Measurements from ENCODE around the gene WDFY1. TPM values are rescaled to one million over a fixed set of nuclear protein-coding genes. Genes with fewer than 3 reads are reported as not detected.
A peak's percentile ranks its signal among the peaks of the same experiment; 100 is the strongest.

The WDFY1 gene
- total and polyA plus RNA-seq, 4 donors: 36.4 to 87.3 (median 57.8) TPM

GRCh38 chr2:223979730-223980396 is 34.7 kb upstream of the WDFY1 start:
- Histone ChIP-seq H3K4me3 (ENCODE audit: low read depth, low read length) (no peak overlapping the region), H3K9me3 (ENCODE audit: control insufficient read depth, insufficient read depth, low read length) (no peaks in the 10 kb centered on the region), H3K27me3 (ENCODE audit: control insufficient read depth, insufficient read depth, low read length) (no peaks in the 10 kb centered on the region), H3K4me1 (ENCODE audit: control insufficient read depth, insufficient read depth, low read length) (no peaks in the 10 kb centered on the region), H3K27ac (ENCODE audit: low read depth, low read length) (no peak overlapping the region), H3K36me3 (ENCODE audit: control insufficient read depth, insufficient read depth, low read length) (peaks cover 8% of the 10 kb centered on the region)
- 100% methylated on average over 1 of the region's 2 CpGs for WGBS (ENCODE audit: insufficient coverage)
- DNase-seq (ENCODE audit: low read depth in 4 of 6, low spot score in 6 of 6): no peak

DNA sequence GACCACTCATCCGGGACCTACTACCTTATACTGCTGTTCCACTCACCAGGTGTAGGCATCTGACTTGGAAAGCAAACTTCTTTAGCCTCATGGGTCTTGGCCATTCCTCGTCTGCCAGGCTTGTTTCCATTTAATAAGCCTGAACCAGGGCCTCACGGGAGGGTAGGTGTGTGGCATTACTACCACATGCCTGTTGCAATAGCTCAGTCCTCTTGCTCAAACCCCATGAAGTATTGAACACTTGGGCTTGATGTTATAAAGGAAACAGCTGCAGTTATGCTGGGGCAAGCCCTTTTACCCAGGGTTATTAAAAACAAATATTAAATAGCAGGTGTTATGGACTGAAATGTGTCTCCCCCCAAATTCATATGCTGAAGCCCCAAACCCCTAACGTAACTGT is 33.3 kb upstream of the WDFY1 start:
- H3K36me3 ChIP-seq (ENCODE audit: control insufficient read depth, insufficient read depth, low read length): peaks cover 8% of the 10 kb centered on the region
- H3K4me1 ChIP-seq (ENCODE audit: control insufficient read depth, insufficient read depth, low read length): no peaks in the 10 kb centered on the region
- no peak for DNase-seq (ENCODE audit: low read depth in 4 of 6, low spot score in 6 of 6)
- no peak overlapping the region for H3K27ac ChIP-seq (ENCODE audit: low read depth, low read length)
- no peaks in the 10 kb centered on the region for H3K9me3 ChIP-seq (ENCODE audit: control insufficient read depth, insufficient read depth, low read length)
- H3K27me3 ChIP-seq (ENCODE audit: control insufficient read depth, insufficient read depth, low read length): no peaks in the 10 kb centered on the region
- 88% methylated on average over 2 of the region's 4 CpGs for WGBS (ENCODE audit: insufficient coverage)
- no peak overlapping the region for H3K4me3 ChIP-seq (ENCODE audit: low read depth, low read length)

- Histone ChIP-seq H3K4me3 (ENCODE audit: low read depth, low read length) (no peak overlapping the region), H3K27ac (ENCODE audit: low read depth, low read length) (no peak overlapping the region), H3K27me3 (ENCODE audit: control insufficient read depth, insufficient read depth, low read length) (no peaks in the 10 kb centered on the region), H3K36me3 (ENCODE audit: control insufficient read depth, insufficient read depth, low read length) (peaks cover 5% of the 10 kb centered on the region), H3K4me1 (ENCODE audit: control insufficient read depth, insufficient read depth, low read length) (no peaks in the 10 kb centered on the region), H3K9me3 (ENCODE audit: control insufficient read depth, insufficient read depth, low read length) (no peaks in the 10 kb centered on the region)
- DNase-seq (ENCODE audit: low read depth in 4 of 6, low spot score in 6 of 6): no peak
- WGBS (ENCODE audit: insufficient coverage): no CpG with 5 or more reads among the region's 3 CpGs
Measured at GRCh38 chr2:223976635-223977226, 31.6 kb upstream of the WDFY1 start.

DNA sequence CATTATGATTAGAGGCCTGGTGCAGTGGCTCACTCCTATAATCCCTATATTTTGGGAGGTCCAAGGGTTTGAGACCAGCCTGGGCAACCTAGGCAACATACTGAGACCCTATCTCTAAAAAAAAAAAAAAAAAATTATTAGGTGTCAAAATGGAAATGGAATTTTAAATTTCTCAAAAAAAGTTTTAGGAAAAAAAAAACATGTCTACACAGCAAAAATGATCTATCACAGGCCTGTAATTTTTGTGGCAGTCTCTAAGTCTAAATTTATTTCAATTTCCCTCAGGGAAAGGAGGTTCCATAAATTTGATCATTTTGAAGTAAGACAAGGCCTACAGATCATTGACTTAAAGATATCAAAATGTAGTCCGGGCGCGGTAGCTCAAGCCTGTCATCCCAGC is 28.5 kb upstream of the WDFY1 start:
- H3K4me1 ChIP-seq (ENCODE audit: control insufficient read depth, insufficient read depth, low read length): no peaks in the 10 kb centered on the region
- H3K9me3 ChIP-seq (ENCODE audit: control insufficient read depth, insufficient read depth, low read length): no peaks in the 10 kb centered on the region
- DNase-seq (ENCODE audit: low read depth in 4 of 6, low spot score in 6 of 6): no peak
- H3K27me3 ChIP-seq (ENCODE audit: control insufficient read depth, insufficient read depth, low read length): no peaks in the 10 kb centered on the region
- H3K4me3 ChIP-seq (ENCODE audit: low read depth, low read length): no peak overlapping the region
- WGBS (ENCODE audit: insufficient coverage): 94% methylated on average over 3 of the region's 3 CpGs
- H3K36me3 ChIP-seq (ENCODE audit: control insufficient read depth, insufficient read depth, low read length): peaks cover 5% of the 10 kb centered on the region
- no peak overlapping the region for H3K27ac ChIP-seq (ENCODE audit: low read depth, low read length)

GRCh38 chr2:223972656-223973102 is 27.5 kb upstream of the WDFY1 start:
- H3K9me3 ChIP-seq (ENCODE audit: control insufficient read depth, insufficient read depth, low read length): no peaks in the 10 kb centered on the region
- H3K27me3 ChIP-seq (ENCODE audit: control insufficient read depth, insufficient read depth, low read length): no peaks in the 10 kb centered on the region
- no peaks in the 10 kb centered on the region for H3K4me1 ChIP-seq (ENCODE audit: control insufficient read depth, insufficient read depth, low read length)
- peaks cover 4% of the 10 kb centered on the region for H3K36me3 ChIP-seq (ENCODE audit: control insufficient read depth, insufficient read depth, low read length)
- no peak overlapping the region for H3K27ac ChIP-seq (ENCODE audit: low read depth, low read length)
- no peak for DNase-seq (ENCODE audit: low read depth in 4 of 6, low spot score in 6 of 6)
- 73% methylated on average over 4 of the region's 7 CpGs for WGBS (ENCODE audit: insufficient coverage)
- no peak overlapping the region for H3K4me3 ChIP-seq (ENCODE audit: low read depth, low read length)

DNA sequence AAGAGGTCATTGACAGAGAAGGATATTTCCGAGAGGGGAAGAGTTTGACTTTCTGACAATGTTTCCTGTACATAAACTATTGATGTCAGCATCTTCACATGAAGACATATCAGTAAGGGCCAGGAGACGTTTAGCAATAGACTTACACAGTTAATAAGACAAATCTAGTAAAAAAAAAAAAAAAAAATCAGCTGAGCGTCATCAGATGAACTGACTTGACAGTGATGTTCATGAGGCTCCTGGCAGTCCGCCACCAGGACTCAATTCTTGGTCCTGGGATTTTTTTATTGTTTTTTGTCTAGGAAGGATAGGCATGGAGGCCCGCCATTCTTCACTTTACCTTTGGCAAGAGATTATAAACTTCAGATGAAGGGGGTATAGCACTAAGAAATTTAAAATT is 26.6 kb upstream of the WDFY1 start:
- H3K36me3 ChIP-seq (ENCODE audit: control insufficient read depth, insufficient read depth, low read length): peaks cover 11% of the 10 kb centered on the region
- DNase-seq (ENCODE audit: low read depth in 4 of 6, low spot score in 6 of 6): no peak
- H3K9me3 ChIP-seq (ENCODE audit: control insufficient read depth, insufficient read depth, low read length): no peaks in the 10 kb centered on the region
- H3K27me3 ChIP-seq (ENCODE audit: control insufficient read depth, insufficient read depth, low read length): no peaks in the 10 kb centered on the region
- no peak overlapping the region for H3K27ac ChIP-seq (ENCODE audit: low read depth, low read length)
- H3K4me1 ChIP-seq (ENCODE audit: control insufficient read depth, insufficient read depth, low read length): no peaks in the 10 kb centered on the region
- H3K4me3 ChIP-seq (ENCODE audit: low read depth, low read length): no peak overlapping the region
- 100% methylated on average over 1 of the region's 5 CpGs for WGBS (ENCODE audit: insufficient coverage)

DNA sequence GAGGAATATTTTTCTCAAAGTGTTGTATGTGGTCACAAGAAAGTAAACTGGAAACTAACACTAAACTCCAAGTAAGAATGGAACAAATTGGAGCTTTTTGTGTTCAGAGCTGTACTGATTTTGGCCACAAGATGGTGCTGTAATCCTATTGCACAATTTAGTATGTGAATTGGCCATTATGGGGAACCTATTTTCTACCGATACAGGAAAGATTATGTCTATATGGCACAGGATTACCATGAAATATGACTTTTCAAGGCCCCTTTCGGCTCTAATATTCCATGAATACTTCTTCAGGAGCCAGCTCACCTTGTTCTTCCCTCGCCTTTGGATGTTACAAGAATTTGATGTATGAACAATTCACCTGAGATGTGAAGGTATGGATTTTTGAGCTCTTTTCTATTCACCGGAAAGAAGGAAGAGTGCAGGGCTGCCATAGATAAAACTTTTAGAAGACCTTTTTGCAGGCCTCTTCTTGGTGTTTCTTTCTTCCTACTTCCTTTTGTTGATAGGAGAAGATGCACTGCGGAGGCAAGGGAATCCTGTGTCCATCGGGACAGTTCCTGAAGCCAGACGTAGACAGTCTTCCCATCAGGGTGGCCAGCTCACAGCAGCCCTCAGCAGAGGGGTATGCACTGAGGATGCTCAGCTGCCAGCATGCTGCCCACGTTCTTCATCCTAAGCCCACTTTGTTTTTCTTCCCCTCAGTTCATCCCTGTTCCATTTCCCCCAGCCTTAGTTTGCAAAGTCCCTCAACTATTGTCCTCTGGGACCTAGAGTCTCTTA is 25.4 kb upstream of the WDFY1 start:
- Histone ChIP-seq H3K9me3 (ENCODE audit: control insufficient read depth, insufficient read depth, low read length) (no peaks in the 10 kb centered on the region), H3K27me3 (ENCODE audit: control insufficient read depth, insufficient read depth, low read length) (no peaks in the 10 kb centered on the region), H3K4me3 (ENCODE audit: low read depth, low read length) (no peak overlapping the region), H3K27ac (ENCODE audit: low read depth, low read length) (no peak overlapping the region), H3K36me3 (ENCODE audit: control insufficient read depth, insufficient read depth, low read length) (peaks cover 15% of the 10 kb centered on the region), H3K4me1 (ENCODE audit: control insufficient read depth, insufficient read depth, low read length) (no peaks in the 10 kb centered on the region)
- 84% methylated on average over 4 of the region's 8 CpGs for WGBS (ENCODE audit: insufficient coverage)
- peak; percentile 52 to 92 (median 72) for DNase-seq (ENCODE audit: low read depth in 4 of 6, low spot score in 6 of 6)

- H3K27ac ChIP-seq (ENCODE audit: low read depth, low read length): no peak overlapping the region
- 89% methylated on average over 1 of the region's 1 CpG for WGBS (ENCODE audit: insufficient coverage)
- DNase-seq (ENCODE audit: low read depth in 4 of 6, low spot score in 6 of 6): no peak
- H3K4me3 ChIP-seq (ENCODE audit: low read depth, low read length): no peak overlapping the region
- no peaks in the 10 kb centered on the region for H3K4me1 ChIP-seq (ENCODE audit: control insufficient read depth, insufficient read depth, low read length)
- H3K36me3 ChIP-seq (ENCODE audit: control insufficient read depth, insufficient read depth, low read length): peaks cover 15% of the 10 kb centered on the region
- no peaks in the 10 kb centered on the region for H3K9me3 ChIP-seq (ENCODE audit: control insufficient read depth, insufficient read depth, low read length)
- H3K27me3 ChIP-seq (ENCODE audit: control insufficient read depth, insufficient read depth, low read length): no peaks in the 10 kb centered on the region
Measured at GRCh38 chr2:223969856-223970255, 24.7 kb upstream of the WDFY1 start.

GRCh38 chr2:223969315-223969714 is 24.2 kb upstream of the WDFY1 start:
- H3K9me3 ChIP-seq (ENCODE audit: control insufficient read depth, insufficient read depth, low read length): no peaks in the 10 kb centered on the region
- H3K36me3 ChIP-seq (ENCODE audit: control insufficient read depth, insufficient read depth, low read length): peaks cover 15% of the 10 kb centered on the region
- H3K27ac ChIP-seq (ENCODE audit: low read depth, low read length): no peak overlapping the region
- H3K27me3 ChIP-seq (ENCODE audit: control insufficient read depth, insufficient read depth, low read length): no peaks in the 10 kb centered on the region
- DNase-seq (ENCODE audit: low read depth in 4 of 6, low spot score in 6 of 6): no peak
- no peaks in the 10 kb centered on the region for H3K4me1 ChIP-seq (ENCODE audit: control insufficient read depth, insufficient read depth, low read length)
- no CpG with 5 or more reads among the region's 3 CpGs for WGBS (ENCODE audit: insufficient coverage)
- H3K4me3 ChIP-seq (ENCODE audit: low read depth, low read length): no peak overlapping the region
